Loucy (cell line): ENCODE data around the gene P2RX4.

Experiments
- EZH2phosphoT487 ChIP-seq: fragments of 200-600 bp; IDR thresholded peaks from 2 replicates; pipeline ENCODE4 v1.6.1; 2018; ENCODE audit warnings: antibody characterized with exemption, mild to moderate bottlenecking, moderate library complexity, borderline replicate concordance
- TF ChIP-seq, protein P1 (sequence below): fragments of 200-600 bp; sonication (generic); conservative IDR thresholded peaks from 2 replicates; pipeline ENCODE4 v1.5.1; 2014; ENCODE audit warnings: mild to moderate bottlenecking, antibody characterized with exemption, low read length

DNA sequence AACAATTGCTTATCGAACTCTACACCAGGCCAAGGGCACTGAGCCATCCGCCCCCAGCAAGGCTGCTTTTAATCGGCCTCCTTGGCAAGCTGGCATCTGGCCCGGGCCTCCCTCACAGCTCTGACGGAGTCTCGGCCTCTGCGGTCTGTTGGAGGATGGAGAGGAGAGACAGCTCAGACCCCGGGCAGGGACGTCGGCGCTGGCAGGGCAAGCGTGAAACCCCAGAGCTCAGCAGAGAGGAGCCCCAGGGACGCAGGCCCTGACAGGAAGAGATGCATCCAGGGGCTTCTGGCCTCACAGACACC is 69.1 kb downstream of the P2RX4 start:
- TF ChIP-seq, protein P1, sequence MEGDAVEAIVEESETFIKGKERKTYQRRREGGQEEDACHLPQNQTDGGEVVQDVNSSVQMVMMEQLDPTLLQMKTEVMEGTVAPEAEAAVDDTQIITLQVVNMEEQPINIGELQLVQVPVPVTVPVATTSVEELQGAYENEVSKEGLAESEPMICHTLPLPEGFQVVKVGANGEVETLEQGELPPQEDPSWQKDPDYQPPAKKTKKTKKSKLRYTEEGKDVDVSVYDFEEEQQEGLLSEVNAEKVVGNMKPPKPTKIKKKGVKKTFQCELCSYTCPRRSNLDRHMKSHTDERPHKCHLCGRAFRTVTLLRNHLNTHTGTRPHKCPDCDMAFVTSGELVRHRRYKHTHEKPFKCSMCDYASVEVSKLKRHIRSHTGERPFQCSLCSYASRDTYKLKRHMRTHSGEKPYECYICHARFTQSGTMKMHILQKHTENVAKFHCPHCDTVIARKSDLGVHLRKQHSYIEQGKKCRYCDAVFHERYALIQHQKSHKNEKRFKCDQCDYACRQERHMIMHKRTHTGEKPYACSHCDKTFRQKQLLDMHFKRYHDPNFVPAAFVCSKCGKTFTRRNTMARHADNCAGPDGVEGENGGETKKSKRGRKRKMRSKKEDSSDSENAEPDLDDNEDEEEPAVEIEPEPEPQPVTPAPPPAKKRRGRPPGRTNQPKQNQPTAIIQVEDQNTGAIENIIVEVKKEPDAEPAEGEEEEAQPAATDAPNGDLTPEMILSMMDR: no peak
- no peak for TF ChIP-seq EZH2phosphoT487
